ENCODE results near the gene ANKMY1.

ANKMY1 gene

DNA sequence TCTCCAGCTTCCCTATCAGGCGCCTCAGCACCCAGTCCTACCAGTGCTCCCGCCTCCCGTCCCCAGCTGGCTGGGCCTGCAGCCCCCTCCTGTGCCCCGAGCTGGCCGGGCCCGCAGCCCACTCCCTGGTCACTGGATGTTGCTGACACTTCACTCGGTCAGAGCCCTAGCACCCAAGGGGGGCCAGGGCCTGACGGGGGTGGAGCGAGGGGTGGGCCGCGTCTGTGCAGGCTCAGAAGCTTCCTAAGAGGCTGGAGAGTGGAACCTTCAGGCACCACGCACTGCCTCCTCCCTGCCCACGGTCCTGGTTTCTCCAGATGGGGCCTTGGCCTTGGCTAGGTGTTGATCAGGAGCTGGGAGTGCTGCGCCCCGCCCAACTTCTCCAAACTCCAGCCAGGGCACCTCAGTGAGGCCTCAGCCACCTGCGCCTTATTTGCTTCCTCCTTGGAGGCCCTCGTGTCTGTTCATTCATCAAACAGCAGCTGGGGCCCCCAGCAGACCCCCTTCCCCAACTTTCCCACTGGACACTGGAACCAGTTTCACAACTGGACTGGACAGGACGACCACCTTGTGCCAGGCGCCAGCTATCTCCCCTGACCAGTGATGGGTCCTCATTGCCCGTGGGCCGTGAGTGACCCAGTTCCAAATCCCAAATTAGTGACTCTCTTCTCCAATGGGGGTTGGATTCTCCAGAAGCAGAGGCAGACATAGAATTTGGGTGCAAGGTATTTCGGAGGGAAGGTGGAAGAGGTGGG, 45.5 kb upstream of the ANKMY1 start:
- no peaks in the 10 kb centered on the region for H3F3A ChIP-seq (ENCODE audit: low read depth)
- no peak overlapping the region for H3K9ac ChIP-seq (ENCODE audit: low read depth, low read length, poor library complexity, severe bottlenecking)
- H3K4me2 ChIP-seq (ENCODE audit: low read depth, low read length, poor library complexity, severe bottlenecking), result no peak overlapping the region
- no peaks in the 10 kb centered on the region for H3K4me1 ChIP-seq (ENCODE audit: insufficient read depth, low read length, poor library complexity, severe bottlenecking)
- H3K4me3 ChIP-seq (ENCODE audit: low read length, poor library complexity, severe bottlenecking), result no peak overlapping the region
- no peak for TF ChIP-seq EZH2phosphoT487 (IDR thresholded peaks at IDR 0.05; ENCODE audit: borderline replicate concordance)
- TF ChIP-seq, protein P1, sequence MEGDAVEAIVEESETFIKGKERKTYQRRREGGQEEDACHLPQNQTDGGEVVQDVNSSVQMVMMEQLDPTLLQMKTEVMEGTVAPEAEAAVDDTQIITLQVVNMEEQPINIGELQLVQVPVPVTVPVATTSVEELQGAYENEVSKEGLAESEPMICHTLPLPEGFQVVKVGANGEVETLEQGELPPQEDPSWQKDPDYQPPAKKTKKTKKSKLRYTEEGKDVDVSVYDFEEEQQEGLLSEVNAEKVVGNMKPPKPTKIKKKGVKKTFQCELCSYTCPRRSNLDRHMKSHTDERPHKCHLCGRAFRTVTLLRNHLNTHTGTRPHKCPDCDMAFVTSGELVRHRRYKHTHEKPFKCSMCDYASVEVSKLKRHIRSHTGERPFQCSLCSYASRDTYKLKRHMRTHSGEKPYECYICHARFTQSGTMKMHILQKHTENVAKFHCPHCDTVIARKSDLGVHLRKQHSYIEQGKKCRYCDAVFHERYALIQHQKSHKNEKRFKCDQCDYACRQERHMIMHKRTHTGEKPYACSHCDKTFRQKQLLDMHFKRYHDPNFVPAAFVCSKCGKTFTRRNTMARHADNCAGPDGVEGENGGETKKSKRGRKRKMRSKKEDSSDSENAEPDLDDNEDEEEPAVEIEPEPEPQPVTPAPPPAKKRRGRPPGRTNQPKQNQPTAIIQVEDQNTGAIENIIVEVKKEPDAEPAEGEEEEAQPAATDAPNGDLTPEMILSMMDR (conservative IDR thresholded peaks at IDR 0.05; ENCODE audit: low read length), result no peak
- no peaks in the 10 kb centered on the region for H4K20me1 ChIP-seq (ENCODE audit: insufficient read depth, low read length, poor library complexity, severe bottlenecking)
- peaks cover 7% of the 10 kb centered on the region; the same call in 1 of the 2 replicates for H3K36me3 ChIP-seq (ENCODE audit: insufficient read depth, low read length)
- H3K9me2 ChIP-seq (replicated peaks; ENCODE audit: low read depth, low read length), result no peaks in the 10 kb centered on the region
- no peak overlapping the region for H2AFZ ChIP-seq (ENCODE audit: low read length)
- no peaks in the 10 kb centered on the region for H3K9me3 ChIP-seq (ENCODE audit: insufficient read depth, low read depth, low read length)
- no peaks in the 10 kb centered on the region for H3K27me3 ChIP-seq (ENCODE audit: insufficient read depth, low read length, poor library complexity, severe bottlenecking)
- no peaks in the 10 kb centered on the region for H3K79me2 ChIP-seq (ENCODE audit: insufficient read depth, low read length)

DNA sequence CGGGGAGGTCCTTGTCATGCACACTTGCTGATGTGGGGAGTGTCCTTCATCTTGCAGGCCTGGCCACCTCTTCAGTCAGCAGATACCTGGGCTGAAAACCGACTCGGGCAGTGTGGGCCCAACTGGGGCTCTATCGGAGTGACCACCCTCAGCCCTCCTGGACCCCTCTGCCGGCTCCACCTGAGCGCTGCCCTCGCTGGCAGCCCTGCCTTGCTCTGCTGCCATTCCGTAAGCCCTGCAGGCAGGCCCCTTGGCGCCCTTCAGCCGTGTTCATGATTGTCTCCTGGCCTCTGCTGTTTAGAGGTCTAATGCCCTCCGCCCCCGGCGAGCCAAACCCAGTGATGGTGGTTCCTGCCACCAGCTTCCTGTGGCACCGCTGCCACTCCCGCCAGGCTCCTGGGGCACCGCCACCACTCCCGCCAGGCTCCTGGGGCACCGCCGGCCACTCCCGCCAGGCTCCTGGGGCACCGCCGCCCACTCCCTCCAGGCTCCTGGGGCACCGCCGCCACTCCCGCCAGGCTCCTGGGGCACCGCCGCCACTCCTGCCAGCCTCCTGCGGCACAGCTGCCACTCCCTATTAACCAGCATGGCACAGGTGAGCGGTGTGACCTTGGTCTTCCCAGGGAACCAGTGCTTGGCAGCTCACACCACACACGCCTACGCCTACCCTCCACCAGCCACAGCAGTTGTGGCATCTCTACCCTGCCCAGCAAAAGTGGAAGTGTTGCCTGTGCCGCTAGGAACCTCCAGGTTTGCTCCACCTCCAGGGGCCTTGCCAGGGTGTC, 44.7 kb upstream of the ANKMY1 start:
- H3K9ac ChIP-seq (ENCODE audit: low read depth, low read length, poor library complexity, severe bottlenecking), result no peak overlapping the region
- no peaks in the 10 kb centered on the region for H3K9me2 ChIP-seq (replicated peaks; ENCODE audit: low read depth, low read length)
- no peak overlapping the region for H2AFZ ChIP-seq (ENCODE audit: low read length)
- no peak overlapping the region for H3K4me3 ChIP-seq (ENCODE audit: low read length, poor library complexity, severe bottlenecking)
- TF ChIP-seq EZH2phosphoT487 (IDR thresholded peaks at IDR 0.05; ENCODE audit: borderline replicate concordance), result no peak
- TF ChIP-seq, protein P1 (conservative IDR thresholded peaks at IDR 0.05; ENCODE audit: low read length), result no peak
- no peaks in the 10 kb centered on the region for H3K9me3 ChIP-seq (ENCODE audit: insufficient read depth, low read depth, low read length)
- no peaks in the 10 kb centered on the region for H4K20me1 ChIP-seq (ENCODE audit: insufficient read depth, low read length, poor library complexity, severe bottlenecking)
- H3F3A ChIP-seq (ENCODE audit: low read depth), result no peaks in the 10 kb centered on the region
- H3K4me1 ChIP-seq (ENCODE audit: insufficient read depth, low read length, poor library complexity, severe bottlenecking), result no peaks in the 10 kb centered on the region
- no peak overlapping the region for H3K4me2 ChIP-seq (ENCODE audit: low read depth, low read length, poor library complexity, severe bottlenecking)
- H3K79me2 ChIP-seq (ENCODE audit: insufficient read depth, low read length), result no peaks in the 10 kb centered on the region
- peaks cover 11% of the 10 kb centered on the region; the same call in 1 of the 2 replicates for H3K36me3 ChIP-seq (ENCODE audit: insufficient read depth, low read length)
- H3K27me3 ChIP-seq (ENCODE audit: insufficient read depth, low read length, poor library complexity, severe bottlenecking), result no peaks in the 10 kb centered on the region

DNA sequence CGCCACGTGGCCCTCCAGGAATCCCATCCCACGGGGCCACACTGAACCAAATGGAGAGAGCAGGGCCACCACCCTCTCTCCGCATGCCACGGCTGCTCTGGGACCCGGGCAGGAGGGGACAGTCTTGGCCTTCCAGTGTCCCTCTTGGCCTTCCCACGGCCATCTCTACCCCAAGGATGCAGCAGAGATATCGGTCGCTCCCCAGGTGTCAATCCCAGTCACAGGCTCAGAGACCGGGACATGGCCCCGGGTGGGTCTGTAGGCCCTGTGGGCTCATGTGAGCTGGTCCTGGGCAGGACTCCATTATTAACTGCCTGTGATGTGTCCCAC, 44.0 kb upstream of the ANKMY1 start:
- no peaks in the 10 kb centered on the region for H3K27me3 ChIP-seq (ENCODE audit: insufficient read depth, low read length, poor library complexity, severe bottlenecking)
- no peak overlapping the region for H2AFZ ChIP-seq (ENCODE audit: low read length)
- TF ChIP-seq, protein P1 (conservative IDR thresholded peaks at IDR 0.05; ENCODE audit: low read length), result no peak
- no peak for TF ChIP-seq EZH2phosphoT487 (IDR thresholded peaks at IDR 0.05; ENCODE audit: borderline replicate concordance)
- no peaks in the 10 kb centered on the region for H3K9me3 ChIP-seq (ENCODE audit: insufficient read depth, low read depth, low read length)
- no peaks in the 10 kb centered on the region for H3F3A ChIP-seq (ENCODE audit: low read depth)
- H3K4me2 ChIP-seq (ENCODE audit: low read depth, low read length, poor library complexity, severe bottlenecking), result no peak overlapping the region
- no peaks in the 10 kb centered on the region for H4K20me1 ChIP-seq (ENCODE audit: insufficient read depth, low read length, poor library complexity, severe bottlenecking)
- H3K4me1 ChIP-seq (ENCODE audit: insufficient read depth, low read length, poor library complexity, severe bottlenecking), result no peaks in the 10 kb centered on the region
- H3K36me3 ChIP-seq (ENCODE audit: insufficient read depth, low read length), result peaks cover 11% of the 10 kb centered on the region; the same call in 1 of the 2 replicates
- no peak overlapping the region for H3K4me3 ChIP-seq (ENCODE audit: low read length, poor library complexity, severe bottlenecking)
- H3K9ac ChIP-seq (ENCODE audit: low read depth, low read length, poor library complexity, severe bottlenecking), result no peak overlapping the region
- no peaks in the 10 kb centered on the region for H3K79me2 ChIP-seq (ENCODE audit: insufficient read depth, low read length)
- no peaks in the 10 kb centered on the region for H3K9me2 ChIP-seq (replicated peaks; ENCODE audit: low read depth, low read length)
